CD8-positive, alpha-beta memory T cell (primary cell): ENCODE measurements around the gene NME2. TPM values are rescaled to one million over a fixed set of nuclear protein-coding genes. Genes with fewer than 3 reads are reported as not detected.

Experiments
- CTCF ChIA-PET: fragments of 350-600 bp; sonication (Branson Sonifier 250); formaldehyde crosslinking; loops from one replicate; lab custom pipeline; 2021; ENCODE audit warnings: antibody characterized with exemption; lab: Charles Lee
- POLR2A ChIA-PET: fragments of 350-600 bp; sonication (Branson Sonifier 250); formaldehyde crosslinking; loops from one replicate; lab custom pipeline; 2021; ENCODE audit warnings: antibody characterized with exemption; lab: Charles Lee
- DNase-seq, 5 donors: peaks; one replicate each; pipeline versions ENCODE4 v3.0.0 to v3.0.0-alpha.2; 2020 to 2022; ENCODE audit warnings: mixed read lengths in 1 of 5
- H3K27ac ChIP-seq: one replicate; pipeline ENCODE4 v1.7.0; 2013; ENCODE audit warnings: low read depth, mild to moderate bottlenecking, low read length, moderate library complexity
- H3K27me3 ChIP-seq: 2 replicates; pipeline ENCODE4 v1.7.0; 2013; ENCODE audit warnings: low read length, mild to moderate bottlenecking; ENCODE audit not compliant: insufficient read depth, poor library complexity, severe bottlenecking
- H3K36me3 ChIP-seq: 2 replicates; pipeline ENCODE4 v1.7.0; 2013; ENCODE audit warnings: mild to moderate bottlenecking, low read length, moderate library complexity; ENCODE audit not compliant: insufficient read depth
- H3K4me1 ChIP-seq: 2 replicates; pipeline ENCODE4 v1.7.0; 2013; ENCODE audit warnings: mild to moderate bottlenecking, low read length, moderate library complexity; ENCODE audit not compliant: insufficient read depth
- H3K4me3 ChIP-seq: 2 replicates; pipeline ENCODE4 v1.7.0; 2013; ENCODE audit warnings: mild to moderate bottlenecking, low read length
- H3K9me3 ChIP-seq: 2 replicates; pipeline ENCODE4 v1.7.0; 2013; ENCODE audit warnings: mild to moderate bottlenecking, low read length
- H3K27ac Mint-ChIP-seq, 8 donors: one replicate each; pipeline ENCODE4 v1.8.0; 2020 to 2021; ENCODE audit warnings: mixed read lengths in 8 of 8, mild to moderate bottlenecking in 6 of 8, inconsistent platforms in 3 of 8, moderate library complexity in 3 of 8
- H3K27me3 Mint-ChIP-seq, 2 donors: one replicate each; pipeline ENCODE4 v1.8.0; 2020 to 2021; ENCODE audit warnings: mixed read lengths in 2 of 2, mild to moderate bottlenecking in 1 of 2, moderate library complexity in 1 of 2
- H3K36me3 Mint-ChIP-seq, 3 donors: one replicate each; pipeline ENCODE4 v1.8.0; 2020 to 2021; ENCODE audit warnings: mixed read lengths in 3 of 3, inconsistent platforms in 1 of 3, mild to moderate bottlenecking in 1 of 3
- H3K4me1 Mint-ChIP-seq, 3 donors: one replicate each; pipeline ENCODE4 v1.8.0; 2020 to 2021; ENCODE audit warnings: mixed read lengths in 3 of 3, inconsistent platforms in 1 of 3, mild to moderate bottlenecking in 1 of 3
- H3K4me3 Mint-ChIP-seq, 7 donors: one replicate each; pipeline ENCODE4 v1.8.0; 2020 to 2021; ENCODE audit warnings: mixed read lengths in 7 of 7, mild to moderate bottlenecking in 6 of 7, moderate library complexity in 4 of 7, inconsistent platforms in 2 of 7
- H3K9me3 Mint-ChIP-seq, 5 donors: one replicate each; pipeline ENCODE4 v1.8.0; 2020 to 2022; ENCODE audit warnings: mixed read lengths in 5 of 5, mild to moderate bottlenecking in 3 of 5, moderate library complexity in 2 of 5, inconsistent platforms in 1 of 5
- polyA plus RNA-seq: library from polyadenylated mRNA; unstranded; fragments of 300-500 nt; fragmentation: Illumina TruSeq; gene quantifications from one replicate; pipeline ENCODE4 v1.2.3, GENCODE V29; 2021
- total RNA-seq, 2 experiments: library from RNA; stranded (reverse); gene quantifications; one replicate each; pipeline ENCODE4 v1.2.3, GENCODE V29; 2021

Gene NME2
- total and polyA plus RNA-seq, 3 experiments from 2014 or later = 286 to 930 (median 926) TPM

DNA sequence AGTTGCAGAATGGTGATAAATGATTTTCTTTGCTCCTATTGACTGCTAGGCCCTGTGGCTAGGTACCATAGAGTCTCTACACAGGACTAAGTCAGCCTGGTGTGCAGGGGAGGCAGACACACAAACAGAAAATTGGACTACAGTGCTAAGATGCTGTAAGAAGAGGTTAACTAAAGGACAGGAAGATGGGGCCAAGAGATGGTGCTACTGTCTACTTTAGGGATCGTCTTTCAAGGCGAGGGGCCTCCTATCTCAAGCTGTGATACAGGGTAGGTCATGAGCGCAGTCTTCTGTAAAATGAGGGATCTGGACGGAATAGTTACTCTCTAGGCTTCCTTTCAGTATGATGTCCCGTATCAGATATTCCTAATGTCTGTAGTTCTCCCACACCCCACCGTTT lies 12.0 kb upstream of the NME2 start:
- Mint-ChIP-seq H3K36me3 (peaks cover 0 to 19% (median 0%) of the 10 kb centered on the region in 3 donors), H3K4me1 (peaks cover 0 to 8% (median 0%) of the 10 kb centered on the region in 3 donors), H3K9me3 (no peaks in the 10 kb centered on the region), H3K27ac (no peak overlapping the region), H3K4me3 (no peak overlapping the region), H3K27me3 (no peaks in the 10 kb centered on the region)
- peak overlapping the region; percentile 34 for H3K27ac ChIP-seq
- peaks cover 16% of the 10 kb centered on the region for H3K4me1 ChIP-seq
- no peak for DNase-seq
- H3K4me3 ChIP-seq = peak overlapping the region; percentile 68
- H3K36me3 ChIP-seq = peaks cover 4% of the 10 kb centered on the region
- no peaks in the 10 kb centered on the region for H3K9me3 ChIP-seq
- CTCF ChIA-PET = interaction anchor here (1.0 to 2.6 kb wide), 6 partner anchors 8 to 155 kb away, joined by 4 to 44 read pairs (median 16); partner anchors contain the start of gene NME2
- no peaks in the 10 kb centered on the region for H3K27me3 ChIP-seq
- POLR2A ChIA-PET = interaction anchor here (0.6 to 1.6 kb wide), 4 partner anchors 8 to 1936 kb away, joined by 3 to 14 read pairs (median 8); partner anchors contain the start of genes NME2 and TOB1

DNA sequence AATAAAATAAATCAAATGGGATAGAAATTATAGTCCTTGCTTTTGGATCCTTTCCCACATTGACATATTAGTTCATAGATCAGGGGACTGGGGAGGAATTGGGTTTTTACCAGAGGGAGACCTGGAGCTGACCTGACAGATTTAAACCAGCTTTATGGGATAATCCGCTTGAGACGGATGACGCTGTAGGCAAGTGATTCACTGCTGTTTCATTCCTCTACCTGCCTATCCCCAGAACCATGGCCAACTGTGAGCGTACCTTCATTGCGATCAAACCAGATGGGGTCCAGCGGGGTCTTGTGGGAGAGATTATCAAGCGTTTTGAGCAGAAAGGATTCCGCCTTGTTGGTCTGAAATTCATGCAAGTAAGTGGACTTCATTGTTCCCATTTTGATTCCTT lies 10.8 kb upstream of the NME2 start:
- H3K4me1 Mint-ChIP-seq = peaks cover 0 to 8% (median 0%) of the 10 kb centered on the region in 3 donors
- Histone ChIP-seq H3K27me3 (no peaks in the 10 kb centered on the region), H3K4me1 (peaks cover 16% of the 10 kb centered on the region), H3K27ac (no peak overlapping the region), H3K36me3 (peaks cover 4% of the 10 kb centered on the region), H3K4me3 (no peak overlapping the region), H3K9me3 (no peaks in the 10 kb centered on the region)
- no peak overlapping the region for H3K27ac Mint-ChIP-seq
- peaks cover 5 to 26% (median 5%) of the 10 kb centered on the region in 3 donors for H3K36me3 Mint-ChIP-seq
- no peaks in the 10 kb centered on the region for H3K9me3 Mint-ChIP-seq
- ChIA-PET CTCF (interaction anchor here (1.3 kb wide), 1 partner anchor 154 kb away, joined by 4 read pairs; no protein-coding TSS in a partner anchor), POLR2A (no interaction called here)
- peak overlapping the region in 3 of 7 donors; percentile 8 to 64 (median 23) for H3K4me3 Mint-ChIP-seq
- H3K27me3 Mint-ChIP-seq = peaks cover 0 to 2% of the 10 kb centered on the region in 2 donors
- no peak for DNase-seq

DNA sequence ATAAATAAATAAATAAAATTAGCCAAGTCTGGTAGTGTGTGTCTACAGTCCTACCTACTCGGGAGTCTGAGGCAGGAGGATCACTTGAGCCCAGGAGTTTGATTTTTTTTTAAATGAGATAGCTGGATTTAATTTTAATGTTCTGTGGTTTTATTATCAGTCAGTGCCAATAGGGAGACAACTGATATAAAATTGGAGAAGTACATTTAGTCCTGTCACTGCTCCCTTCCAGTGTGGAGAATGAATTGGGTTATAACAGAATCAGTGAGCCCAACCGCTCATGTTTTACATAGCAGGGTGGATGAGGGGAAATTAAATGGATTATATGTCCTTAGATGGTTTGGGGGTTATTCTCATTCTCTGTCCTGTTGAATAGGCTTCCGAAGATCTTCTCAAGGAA lies 6.6 kb upstream of the NME2 start:
- Mint-ChIP-seq H3K27ac (no peak overlapping the region), H3K36me3 (peaks cover 5 to 43% (median 13%) of the 10 kb centered on the region in 3 donors), H3K9me3 (no peaks in the 10 kb centered on the region), H3K27me3 (peaks cover 0 to 2% of the 10 kb centered on the region in 2 donors), H3K4me3 (peak overlapping the region in 1 of 7 donors; percentile 27), H3K4me1 (peaks cover 0 to 8% (median 0%) of the 10 kb centered on the region in 3 donors)
- Histone ChIP-seq H3K4me1 (peaks cover 4% of the 10 kb centered on the region), H3K27ac (no peak overlapping the region), H3K36me3 (peaks cover 4% of the 10 kb centered on the region), H3K4me3 (no peak overlapping the region), H3K9me3 (no peaks in the 10 kb centered on the region), H3K27me3 (no peaks in the 10 kb centered on the region)
- ChIA-PET POLR2A (no interaction called here), CTCF (interaction anchor here (1.1 kb wide), 1 partner anchor 161 kb away, joined by 3 read pairs; no protein-coding TSS in a partner anchor)
- DNase-seq = no peak

DNA sequence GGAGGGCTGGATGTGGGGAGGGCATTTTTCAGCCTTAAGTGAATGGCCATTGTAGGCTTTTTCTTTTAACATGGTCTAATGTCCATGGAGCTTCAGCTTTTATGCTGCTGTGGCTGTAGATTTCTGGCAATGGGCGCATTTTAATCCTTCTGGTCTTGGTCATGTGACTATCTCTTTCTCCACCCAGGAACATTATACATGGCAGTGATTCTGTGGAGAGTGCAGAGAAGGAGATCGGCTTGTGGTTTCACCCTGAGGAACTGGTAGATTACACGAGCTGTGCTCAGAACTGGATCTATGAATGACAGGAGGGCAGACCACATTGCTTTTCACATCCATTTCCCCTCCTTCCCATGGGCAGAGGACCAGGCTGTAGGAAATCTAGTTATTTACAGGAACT lies 4.7 kb upstream of the NME2 start:
- H3K4me1 ChIP-seq = peaks cover 4% of the 10 kb centered on the region
- H3K9me3 ChIP-seq = no peaks in the 10 kb centered on the region
- peaks cover 0 to 2% of the 10 kb centered on the region in 2 donors for H3K27me3 Mint-ChIP-seq
- no peak overlapping the region for H3K4me3 ChIP-seq
- POLR2A ChIA-PET = interaction anchor here (2.1 kb wide), 1 partner anchor 8 kb away, joined by 7 read pairs; the partner anchor contains the start of gene NME1
- H3K27ac Mint-ChIP-seq = no peak overlapping the region
- no peaks in the 10 kb centered on the region for H3K9me3 Mint-ChIP-seq
- H3K36me3 ChIP-seq = peaks cover 4% of the 10 kb centered on the region
- no peak overlapping the region for H3K27ac ChIP-seq
- CTCF ChIA-PET = interaction anchor here (0.7 to 2.1 kb wide), 2 partner anchors 8 to 309 kb away, joined by 3 to 16 read pairs; partner anchors contain the start of gene NME1
- H3K27me3 ChIP-seq = no peaks in the 10 kb centered on the region
- peaks cover 8 to 14% (median 12%) of the 10 kb centered on the region in 3 donors for H3K4me1 Mint-ChIP-seq
- peaks cover 5 to 44% (median 15%) of the 10 kb centered on the region in 3 donors for H3K36me3 Mint-ChIP-seq
- DNase-seq = no peak
- H3K4me3 Mint-ChIP-seq = peak overlapping the region in 1 of 7 donors; percentile 52

DNA sequence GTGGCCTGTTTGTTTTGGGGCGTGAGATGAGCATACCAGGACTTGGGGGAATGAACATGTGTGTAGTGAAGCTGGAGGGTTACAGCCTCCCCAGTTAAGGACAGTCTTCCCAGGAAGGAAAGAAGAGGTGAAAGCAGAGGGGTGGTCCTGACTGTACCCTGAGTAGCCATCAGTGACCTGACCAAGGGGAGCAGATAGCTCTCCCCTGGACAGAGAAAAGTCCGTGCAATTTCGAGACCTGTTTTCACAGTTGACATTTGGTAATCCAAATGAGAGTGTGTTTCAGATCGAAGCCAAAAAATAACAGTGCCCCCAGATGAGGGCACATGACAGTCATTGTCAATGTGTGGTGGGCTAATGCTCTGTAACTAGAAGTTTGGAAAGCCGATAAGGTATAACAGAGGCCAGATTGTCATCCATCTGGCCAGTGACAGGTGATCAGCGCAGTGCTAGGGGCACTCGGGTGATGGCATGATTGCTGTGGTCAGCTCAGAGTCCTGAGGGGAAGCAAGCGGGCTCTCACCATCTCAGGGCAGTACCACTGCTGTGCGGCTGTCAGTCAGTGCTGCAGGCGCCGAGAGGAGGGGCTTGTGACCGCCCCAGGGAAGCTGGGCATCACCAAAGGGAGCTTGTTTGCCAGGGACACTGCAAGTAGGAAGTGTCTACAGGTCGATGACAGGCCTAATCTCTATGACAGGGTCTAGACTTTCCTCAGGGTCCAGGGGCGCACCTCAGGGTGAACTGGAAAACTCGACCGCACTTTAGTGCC lies 1.1 kb upstream of the NME2 start:
- Histone ChIP-seq H3K27ac (no peak overlapping the region), H3K27me3 (no peaks in the 10 kb centered on the region), H3K4me1 (peaks cover 9% of the 10 kb centered on the region), H3K9me3 (no peaks in the 10 kb centered on the region), H3K4me3 (peak overlapping the region; percentile 51), H3K36me3 (peaks cover 6% of the 10 kb centered on the region)
- H3K27ac Mint-ChIP-seq = peak overlapping the region; percentile 78 to 98 (median 95)
- POLR2A ChIA-PET = interaction anchor here (1.5 kb wide), 1 partner anchor 12 kb away, joined by 14 read pairs; the partner anchor contains the start of gene NME1
- H3K4me1 Mint-ChIP-seq = peaks cover 14 to 34% (median 25%) of the 10 kb centered on the region in 3 donors
- peaks cover 0 to 2% of the 10 kb centered on the region in 2 donors for H3K27me3 Mint-ChIP-seq
- peaks cover under 1 to 44% (median 17%) of the 10 kb centered on the region in 3 donors for H3K36me3 Mint-ChIP-seq
- CTCF ChIA-PET = interaction anchor here (1.1 to 1.9 kb wide), 3 partner anchors 10 to 164 kb away, joined by 4 to 15 read pairs (median 6); partner anchors contain the start of gene NME1
- H3K4me3 Mint-ChIP-seq = peak overlapping the region; percentile 92 to 96 (median 96)
- no peak for DNase-seq
- H3K9me3 Mint-ChIP-seq = no peaks in the 10 kb centered on the region

DNA sequence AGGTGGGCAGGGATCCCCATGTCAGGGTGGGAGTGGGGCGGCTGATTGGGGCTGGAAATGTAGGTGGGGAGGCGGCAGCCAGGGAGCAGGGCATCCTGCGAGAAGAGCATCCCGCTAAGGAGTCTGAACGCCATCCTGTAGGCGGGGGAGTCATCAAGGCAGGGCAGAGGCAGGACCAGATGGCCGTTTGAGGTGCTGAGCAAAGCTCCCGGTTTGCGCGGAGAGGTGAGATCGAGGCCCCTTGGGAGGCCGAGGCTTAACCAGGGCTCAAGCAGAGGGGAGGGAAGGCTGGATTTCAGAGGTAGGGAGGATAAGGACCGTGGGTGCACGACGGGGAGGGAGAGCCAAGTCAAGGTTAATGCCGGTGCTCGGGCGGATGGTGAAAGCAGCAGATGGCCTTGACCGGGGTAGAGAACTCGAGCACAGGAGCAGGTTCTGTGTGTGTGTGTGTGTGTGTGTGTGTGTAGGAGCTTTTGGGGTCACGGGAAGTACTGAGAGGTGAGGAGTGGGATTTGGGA lies 472 bp upstream of the NME2 start:
- Histone ChIP-seq H3K27ac (peak overlapping the region; percentile 55), H3K9me3 (no peaks in the 10 kb centered on the region), H3K4me1 (peaks cover 9% of the 10 kb centered on the region), H3K27me3 (no peaks in the 10 kb centered on the region), H3K4me3 (peak overlapping the region; percentile 51), H3K36me3 (peaks cover 9% of the 10 kb centered on the region)
- H3K4me1 Mint-ChIP-seq = peaks cover 14 to 34% (median 25%) of the 10 kb centered on the region in 3 donors
- H3K4me3 Mint-ChIP-seq = peak overlapping the region; percentile 92 to 96 (median 96)
- peak overlapping the region; percentile 78 to 98 (median 95) for H3K27ac Mint-ChIP-seq
- ChIA-PET CTCF (interaction anchor here (1.1 to 1.9 kb wide), 3 partner anchors 11 to 165 kb away, joined by 4 to 15 read pairs (median 6); partner anchors contain the start of gene NME1), POLR2A (interaction anchor here (1.1 to 1.5 kb wide), 3 partner anchors 12 to 300 kb away, joined by 3 to 14 read pairs (median 4); partner anchors contain the start of genes NME1, SPAG9 and TOB1)
- peaks cover 0 to 47% (median 15%) of the 10 kb centered on the region in 3 donors for H3K36me3 Mint-ChIP-seq
- peak in 3 of 5 donors; percentile 3 to 49 (median 48) for DNase-seq
- H3K27me3 Mint-ChIP-seq = no peaks in the 10 kb centered on the region
- H3K9me3 Mint-ChIP-seq = no peaks in the 10 kb centered on the region

DNA sequence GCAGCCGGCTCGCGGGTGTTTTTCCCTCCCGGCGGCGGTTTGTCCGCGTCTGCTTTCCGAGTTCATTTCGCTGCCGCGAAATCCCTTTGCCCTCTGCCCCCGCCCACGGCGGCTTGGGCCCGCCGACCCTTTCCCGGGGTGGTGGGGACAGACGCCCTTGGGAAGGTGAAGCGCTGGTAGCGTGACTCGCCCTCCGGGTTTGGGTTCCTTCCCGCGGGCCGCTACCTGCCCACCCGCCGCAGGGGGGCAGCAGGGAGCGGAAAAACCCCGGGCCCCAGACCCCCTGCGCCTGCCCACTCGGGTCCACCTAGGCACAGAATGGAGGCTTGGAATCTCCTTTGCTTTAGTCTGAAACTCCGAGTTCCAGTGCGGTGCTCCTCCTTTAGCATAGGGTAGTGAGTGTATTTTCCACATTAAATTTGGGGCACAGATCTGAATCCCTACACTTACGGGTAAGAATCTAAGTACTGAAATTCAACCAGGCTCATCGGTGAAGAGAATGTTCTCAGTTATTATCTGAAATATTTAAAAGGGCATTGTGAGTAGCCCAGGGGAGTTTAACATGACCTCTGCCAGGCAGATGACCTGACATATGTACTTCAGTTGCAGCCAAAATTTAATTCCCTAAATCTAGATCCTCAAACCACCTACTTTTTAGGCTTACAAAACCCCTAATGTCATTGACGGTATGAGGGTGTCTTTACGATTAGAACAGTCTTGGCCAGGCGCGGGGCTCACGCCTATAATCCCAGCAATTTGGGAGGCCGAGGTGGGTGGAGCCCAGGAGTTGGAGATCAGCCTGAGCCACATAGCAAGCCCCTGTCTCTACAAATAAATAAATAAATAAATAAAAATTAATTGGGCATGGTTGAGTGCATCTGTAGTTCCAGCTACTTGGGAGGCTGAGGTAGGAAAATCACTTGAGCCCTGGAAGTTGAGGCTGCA lies 1.0 kb downstream of the NME2 start:
- Mint-ChIP-seq H3K4me3 (peak overlapping the region; percentile 73 to 94 (median 83)), H3K9me3 (no peaks in the 10 kb centered on the region), H3K27ac (peak overlapping the region; percentile 12 to 95 (median 84)), H3K27me3 (no peaks in the 10 kb centered on the region), H3K36me3 (peaks cover 0 to 46% (median 12%) of the 10 kb centered on the region in 3 donors), H3K4me1 (peaks cover 14 to 34% (median 25%) of the 10 kb centered on the region in 3 donors)
- ChIA-PET POLR2A (interaction anchor here (1.1 to 1.5 kb wide), 3 partner anchors 14 to 301 kb away, joined by 3 to 14 read pairs (median 4); partner anchors contain the start of genes NME1, SPAG9 and TOB1), CTCF (interaction anchor here (0.8 to 1.0 kb wide), 2 partner anchors 11 to 14 kb away, joined by 3 read pairs; partner anchors contain the start of gene NME1)
- H3K27me3 ChIP-seq = no peaks in the 10 kb centered on the region
- H3K4me1 ChIP-seq = peaks cover 9% of the 10 kb centered on the region
- peaks cover 14% of the 10 kb centered on the region for H3K36me3 ChIP-seq
- peak overlapping the region; percentile 55 for H3K27ac ChIP-seq
- DNase-seq = peak; percentile 55 to 70 (median 58)
- no peaks in the 10 kb centered on the region for H3K9me3 ChIP-seq
- H3K4me3 ChIP-seq = peak overlapping the region; percentile 51
